Middle frontal gyrus (tissue), 1 donor: ENCODE results near the gene TNFRSF14.
"Not testable (repeated sequence)": the region's sequence is repeated elsewhere in the genome, so short reads cannot be mapped to it uniquely, and the experiment has no call there.

Experiments
- DNase-seq: peaks from one replicate; pipeline ENCODE4 v3.0.0-alpha.2; 2015; ENCODE audit warnings: low spot score; ENCODE audit errors: extremely low spot score

TNFRSF14 gene

GRCh38 chr1:2538376-2538775 lies 17.8 kb upstream of the TNFRSF14 start:
- DNase-seq, result no peak

GRCh38 chr1:2538872-2539271 lies 17.3 kb upstream of the TNFRSF14 start:
- no peak for DNase-seq

DNA sequence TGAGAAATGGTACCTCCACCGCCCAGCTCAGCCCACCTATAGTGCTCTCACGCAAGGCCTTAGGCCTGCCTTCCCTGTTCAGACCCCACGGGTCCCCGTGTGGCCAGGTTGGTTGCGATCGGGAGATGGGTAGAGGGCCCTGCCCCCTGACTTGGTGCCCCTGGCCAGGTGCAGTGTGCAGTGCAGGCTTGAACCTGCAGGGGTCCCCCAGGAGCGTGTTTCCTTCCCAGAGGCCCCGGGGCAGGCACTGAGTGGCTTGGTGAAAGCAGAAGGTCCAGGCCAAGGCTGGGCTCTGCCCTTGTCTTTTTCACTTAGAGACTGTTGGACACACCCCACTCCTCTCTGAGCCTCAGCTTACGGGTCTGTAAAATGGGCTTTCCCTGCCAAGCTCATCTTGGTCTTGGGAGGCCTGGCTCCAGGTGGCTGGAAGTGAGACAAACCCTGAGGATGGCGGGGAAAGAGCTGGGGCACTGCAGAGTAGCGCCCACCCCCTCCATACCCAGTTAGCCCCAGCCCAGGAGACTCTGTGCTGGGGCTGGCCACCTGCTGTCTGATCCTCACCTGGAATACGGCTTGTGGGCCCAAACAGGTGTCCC lies 16.8 kb upstream of the TNFRSF14 start:
- no peak for DNase-seq

DNA sequence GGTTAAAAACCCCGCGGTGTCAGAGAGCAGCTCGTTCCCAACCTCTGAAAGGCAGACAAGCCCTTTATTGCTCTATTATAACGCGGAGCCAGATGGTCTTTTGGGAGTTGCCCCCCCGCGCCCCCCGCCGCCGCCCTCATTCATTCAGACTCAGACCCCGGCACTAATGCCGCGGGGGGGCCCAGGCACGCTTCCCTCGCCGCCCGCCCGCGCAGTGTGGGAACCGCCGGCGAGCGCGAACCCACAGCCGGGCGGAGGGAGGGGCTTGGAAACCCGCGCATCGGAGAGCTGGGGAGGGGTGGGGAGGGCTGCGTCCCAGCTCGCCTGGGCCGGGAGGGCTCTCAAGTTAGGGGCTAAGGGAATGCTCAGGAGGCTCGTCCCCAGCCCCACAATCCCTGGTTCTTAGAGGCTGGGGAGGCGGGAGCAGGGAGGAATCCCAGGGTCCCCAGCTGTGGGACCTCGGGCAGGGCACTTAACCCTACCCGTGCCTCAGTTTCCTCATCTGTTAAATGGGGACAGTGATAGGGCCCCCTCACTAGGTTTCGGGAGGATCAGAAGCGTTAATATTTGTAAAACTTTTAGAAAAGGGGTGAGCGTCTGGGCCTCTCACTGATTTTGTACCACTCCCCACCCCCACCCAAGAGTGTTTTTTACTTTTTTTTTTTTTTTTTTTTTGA lies 15.2 kb upstream of the TNFRSF14 start:
- no peak for DNase-seq

DNA sequence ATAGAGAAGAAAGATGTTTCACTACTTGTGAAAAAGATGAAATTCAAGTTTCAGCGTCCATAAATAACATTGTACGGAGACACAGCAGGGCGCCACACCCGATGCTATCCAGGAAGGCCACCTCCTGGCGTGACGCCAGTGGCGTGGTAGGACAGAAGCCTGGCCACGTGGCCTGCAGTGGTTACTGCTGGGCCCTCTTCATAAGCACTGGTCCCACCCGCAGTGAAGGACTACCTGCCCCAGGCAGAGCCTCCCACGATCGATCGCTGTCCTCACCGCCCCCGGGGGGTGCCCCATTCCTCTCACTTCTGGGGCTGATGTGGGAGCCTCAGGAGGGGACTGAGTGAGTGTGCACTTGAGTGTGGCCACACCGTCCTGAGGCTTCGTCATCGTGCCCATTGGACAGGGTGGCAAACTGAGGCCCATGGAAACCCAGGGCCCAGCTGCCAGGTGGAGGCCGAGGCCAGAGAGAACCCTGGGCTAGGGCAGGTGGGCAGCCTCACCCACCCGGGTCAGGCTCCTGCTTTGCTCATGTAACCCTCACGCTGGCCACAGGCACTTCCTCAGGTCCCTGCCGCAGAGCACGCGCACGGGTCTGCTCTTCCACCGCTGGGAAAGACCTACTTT lies 14.4 kb upstream of the TNFRSF14 start:
- no peak for DNase-seq

GRCh38 chr1:2542246-2542915 lies 13.8 kb upstream of the TNFRSF14 start:
- no peak for DNase-seq

DNA sequence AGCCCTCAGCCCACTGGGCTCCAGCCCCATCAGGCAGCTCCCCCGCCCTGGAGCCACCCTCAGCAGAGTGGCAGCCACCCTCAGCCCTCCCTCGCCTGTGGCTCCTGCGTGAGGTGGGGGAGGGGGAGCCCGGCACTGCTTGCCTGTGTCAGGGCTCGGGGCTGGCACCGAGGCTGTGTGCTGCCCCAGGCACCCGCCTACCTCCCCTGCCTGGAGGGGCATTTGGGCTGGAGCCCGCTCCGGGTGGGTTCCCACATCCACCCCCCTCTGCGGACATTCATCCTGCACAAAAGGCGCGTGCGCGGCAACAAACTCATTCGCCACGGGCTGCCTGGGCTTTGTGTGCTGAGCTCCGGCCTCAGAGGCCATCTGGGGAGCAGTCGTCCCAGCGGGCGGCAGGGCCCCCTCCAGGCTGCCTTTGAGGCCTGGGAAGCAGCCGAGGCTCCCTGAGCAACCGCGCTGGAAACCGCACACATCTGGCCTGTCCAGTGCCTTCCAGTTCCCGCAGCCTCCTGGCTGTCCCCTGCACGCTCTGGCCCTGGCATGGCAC lies 12.6 kb upstream of the TNFRSF14 start:
- DNase-seq, result no peak

DNA sequence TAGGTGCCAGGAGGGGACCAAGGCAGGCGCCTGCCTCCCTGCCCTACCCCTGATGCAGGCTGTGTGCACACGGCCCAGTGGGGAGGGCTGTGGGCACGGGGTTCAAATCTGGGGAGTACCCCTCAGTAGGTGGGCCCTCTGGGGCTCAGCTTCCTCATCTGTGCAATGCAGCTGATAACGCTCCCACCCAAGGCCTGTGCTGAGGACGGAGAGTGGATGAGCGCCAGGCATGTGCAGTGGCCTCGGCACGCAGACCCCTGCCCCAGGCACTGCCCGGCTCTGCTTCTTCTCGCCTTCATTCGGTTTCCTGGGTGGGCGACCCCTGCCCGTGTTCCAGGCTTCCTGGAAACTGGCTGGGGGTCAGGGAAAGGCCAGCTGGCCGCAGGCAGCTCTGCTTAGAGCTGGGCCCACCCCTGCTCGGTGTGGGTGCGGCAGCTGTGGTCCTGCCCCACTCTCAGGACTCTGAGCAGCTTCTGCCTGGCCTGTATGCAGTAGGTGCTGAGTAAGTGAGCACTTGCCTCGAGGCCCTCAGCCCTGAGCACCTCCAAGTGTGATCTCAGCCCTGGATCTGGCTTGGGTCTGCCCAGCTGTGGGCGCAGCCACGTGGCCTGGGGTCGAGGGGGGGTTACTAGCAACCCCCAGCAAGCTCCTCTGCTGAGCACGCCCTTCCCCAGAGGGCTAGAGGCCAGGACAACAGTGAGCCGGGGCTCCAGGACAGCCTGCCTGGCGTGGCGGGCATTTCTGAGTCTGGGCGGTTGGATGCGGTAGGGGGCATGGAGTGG lies 11.9 kb upstream of the TNFRSF14 start:
- no peak for DNase-seq

DNA sequence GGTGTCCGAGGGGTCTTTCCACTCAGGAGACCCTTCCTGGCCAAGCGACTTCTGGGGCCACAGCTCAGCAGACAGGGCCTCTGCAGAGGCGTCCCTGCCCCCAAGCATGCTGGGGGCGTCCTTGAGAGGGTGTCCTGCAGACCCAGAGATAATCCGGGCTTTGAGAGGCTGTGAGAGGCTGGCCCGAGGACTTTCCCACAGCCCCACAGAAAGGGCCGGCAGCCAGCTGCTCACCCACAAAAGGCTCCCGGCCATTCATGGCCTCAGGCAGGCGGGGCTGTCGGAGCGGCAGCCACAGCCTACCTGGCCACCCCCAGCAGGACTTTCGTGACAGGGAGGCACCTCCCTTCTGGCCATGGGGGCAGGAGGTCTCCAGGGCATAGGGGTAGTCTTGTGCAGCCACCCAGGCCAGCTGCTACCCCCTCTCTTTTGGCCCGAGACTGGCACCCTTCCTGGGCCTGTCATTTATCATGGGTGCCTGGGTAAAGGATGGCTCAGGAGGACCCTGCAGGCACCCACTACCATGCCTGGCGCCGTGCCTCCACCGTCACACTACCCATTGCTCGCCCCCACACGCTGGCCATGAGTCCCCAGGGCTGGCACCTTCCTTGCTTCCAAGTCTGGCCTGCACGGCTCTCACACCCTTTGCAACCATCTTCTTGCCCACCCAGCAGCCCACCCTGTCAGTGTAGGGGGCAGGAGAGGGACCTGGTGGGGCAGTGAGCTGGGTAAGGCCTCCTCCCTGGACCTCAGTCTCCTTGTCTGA lies 11.1 kb upstream of the TNFRSF14 start:
- no peak for DNase-seq

GRCh38 chr1:2545754-2546514 lies 10.2 kb upstream of the TNFRSF14 start:
- no peak for DNase-seq

- no peak for DNase-seq
Measured at GRCh38 chr1:2546515-2547209, 9.5 kb upstream of the TNFRSF14 start.

DNA sequence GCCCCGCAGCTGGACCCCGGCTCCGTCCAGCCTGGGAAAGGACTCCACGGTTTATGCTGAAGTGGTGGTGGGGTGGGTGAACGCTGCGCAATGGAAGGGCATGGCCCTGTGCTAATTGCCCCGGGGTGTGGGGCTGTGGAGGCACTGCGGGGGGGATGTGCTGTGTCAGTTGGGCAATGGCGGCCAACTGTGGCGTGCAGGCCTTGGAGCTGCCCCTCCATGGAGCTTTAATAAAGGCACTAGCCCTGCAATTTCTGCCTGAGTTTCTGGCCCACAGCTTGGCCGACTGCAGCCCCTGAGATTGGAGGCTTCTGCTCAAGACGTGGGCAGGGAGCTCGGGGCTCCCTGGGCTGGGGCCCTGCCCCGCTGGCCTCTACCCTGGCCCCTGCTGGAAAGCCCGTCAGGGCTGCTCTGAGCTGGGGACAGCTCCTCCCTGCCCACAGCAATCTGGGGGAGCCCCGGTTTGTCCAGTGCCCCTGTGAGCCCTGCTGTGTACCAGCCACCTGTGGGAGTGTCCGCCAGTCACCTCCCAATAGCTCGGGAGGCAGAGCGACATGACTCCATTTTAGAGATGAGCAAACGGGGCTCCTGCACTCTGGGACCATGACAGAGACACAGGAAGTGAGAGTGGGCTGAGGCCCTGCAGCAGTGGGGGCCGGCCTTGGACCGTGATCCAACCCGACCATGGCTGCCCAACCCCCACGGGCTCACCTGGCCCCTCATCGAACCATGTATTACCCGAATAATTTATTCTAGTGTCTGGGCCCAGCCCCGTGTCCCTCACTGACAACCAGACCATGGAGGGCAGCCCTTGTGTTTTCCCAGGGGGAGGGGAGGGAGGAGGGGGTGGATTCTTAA lies 8.7 kb upstream of the TNFRSF14 start:
- DNase-seq, result no peak

GRCh38 chr1:2548068-2548589 lies 8.0 kb upstream of the TNFRSF14 start:
- peak; percentile 67 for DNase-seq

GRCh38 chr1:2549367-2550029 lies 6.7 kb upstream of the TNFRSF14 start:
- DNase-seq, result not testable (repeated sequence)

- not testable (repeated sequence) for DNase-seq
Measured at GRCh38 chr1:2550309-2550861, 5.8 kb upstream of the TNFRSF14 start.

GRCh38 chr1:2551544-2551943 lies 4.6 kb upstream of the TNFRSF14 start:
- not testable (repeated sequence) for DNase-seq

- DNase-seq, result no peak
Measured at GRCh38 chr1:2552189-2552588, 4.0 kb upstream of the TNFRSF14 start.
